C4-2B (cell line): Measurements from ENCODE around the gene FIGNL1.

Experiments used
- CTCF ChIP-seq: fragments of 450-650 bp; conservative IDR thresholded peaks from 2 replicates; pipeline ENCODE4 v1.5.1; 2017; ENCODE audit warnings: mild to moderate bottlenecking
- ZFX ChIP-seq: fragments of 450-650 bp; IDR thresholded peaks from 2 replicates; pipeline ENCODE4 v1.6.1; 2017

- TF ChIP-seq CTCF (no peak), ZFX (no peak)
These were observed 27.3 kb downstream of the FIGNL1 start for GRCh38 chr7:50422858-50423257.
